DMS79 (cell line): ENCODE data around the gene ACTN4.

ENCODE experiments used
- DNase-seq: peaks from one replicate; lab custom pipeline; 2025; lab: John Stamatoyannopoulos, UW

Gene ACTN4

GRCh38 chr19:38723990-38724854 lies 76.8 kb downstream of the ACTN4 start:
- DNase-seq = no peak

DNA sequence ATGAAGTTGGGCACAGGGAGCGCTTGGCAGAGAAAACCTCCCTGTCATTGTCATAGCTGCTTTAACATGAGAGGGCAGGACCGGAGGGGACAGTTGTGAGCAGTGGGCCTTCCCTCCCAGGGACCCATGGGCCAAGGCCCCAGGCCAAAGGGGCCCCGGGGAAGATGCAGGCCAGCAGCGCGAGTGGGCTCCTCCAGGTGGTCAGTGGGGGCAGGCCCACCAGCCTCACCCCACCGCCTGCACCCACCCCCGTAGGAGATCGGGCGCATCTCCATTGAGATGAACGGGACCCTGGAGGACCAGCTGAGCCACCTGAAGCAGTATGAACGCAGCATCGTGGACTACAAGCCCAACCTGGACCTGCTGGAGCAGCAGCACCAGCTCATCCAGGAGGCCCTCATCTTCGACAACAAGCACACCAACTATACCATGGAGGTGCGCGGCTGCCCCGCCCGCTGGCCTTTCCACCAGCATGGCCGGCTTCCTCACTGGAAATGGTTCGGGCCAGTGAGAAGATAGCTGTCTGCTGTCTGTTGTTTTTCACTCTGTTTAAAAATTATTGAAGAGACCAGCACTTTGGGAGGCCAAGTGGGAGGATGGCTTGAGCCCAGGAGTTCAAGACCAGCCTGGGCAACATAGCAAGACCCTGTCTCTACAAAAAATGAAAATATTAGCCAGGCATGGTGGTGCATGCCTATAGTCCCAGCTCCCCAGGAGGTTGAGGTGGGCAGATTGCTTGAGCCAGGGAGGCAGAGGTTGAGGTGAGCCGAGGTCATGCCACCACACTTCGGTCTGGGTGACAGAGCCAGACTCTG lies 78.2 kb downstream of the ACTN4 start:
- no peak for DNase-seq

DNA sequence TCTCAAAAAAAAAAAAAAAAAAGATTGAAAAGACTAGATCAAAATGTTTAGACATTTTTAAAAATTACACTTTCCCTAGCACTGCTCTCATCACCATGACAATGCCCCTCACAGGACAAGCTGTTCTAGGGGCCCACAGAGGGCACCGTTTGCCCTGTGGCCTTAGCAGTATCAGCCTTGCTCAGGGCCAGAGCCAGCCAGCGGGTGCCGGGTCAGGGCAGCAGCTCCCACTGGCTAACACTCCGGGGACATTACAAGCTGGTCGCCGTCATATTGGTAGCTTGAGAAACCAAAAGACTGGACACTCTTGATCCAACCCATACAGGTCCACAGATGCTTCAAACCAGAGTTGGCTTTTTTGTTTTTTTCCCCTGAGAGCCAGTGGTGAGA lies 78.8 kb downstream of the ACTN4 start:
- no peak for DNase-seq

DNA sequence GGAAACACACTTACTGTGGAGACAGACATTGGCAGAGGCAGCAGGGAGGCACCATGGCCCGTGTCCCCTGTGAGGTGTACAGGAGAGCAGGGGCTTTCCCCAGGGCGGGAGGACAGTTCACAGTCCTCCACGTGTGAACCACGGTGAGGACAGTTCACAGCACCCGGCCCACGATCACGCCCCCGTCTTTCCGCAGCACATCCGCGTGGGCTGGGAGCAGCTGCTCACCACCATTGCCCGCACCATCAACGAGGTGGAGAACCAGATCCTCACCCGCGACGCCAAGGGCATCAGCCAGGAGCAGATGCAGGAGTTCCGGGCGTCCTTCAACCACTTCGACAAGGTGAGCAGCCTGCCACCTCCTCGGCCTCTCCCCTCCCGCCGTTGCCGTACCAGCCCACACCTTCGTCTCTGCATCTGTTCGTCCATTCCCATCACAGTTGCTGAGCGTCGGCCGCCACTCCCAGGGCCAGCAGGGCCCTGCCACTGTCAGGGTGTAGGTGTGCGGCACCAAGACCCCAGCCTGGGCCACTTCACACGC lies 79.4 kb downstream of the ACTN4 start:
- DNase-seq = no peak

- DNase-seq = no peak
Observed at GRCh38 chr19:38727306-38727867, 79.9 kb downstream of the ACTN4 start.

GRCh38 chr19:38727868-38728660 lies 80.6 kb downstream of the ACTN4 start:
- no peak for DNase-seq

- no peak for DNase-seq
Observed at GRCh38 chr19:38728752-38729541, 81.5 kb downstream of the ACTN4 start.

DNA sequence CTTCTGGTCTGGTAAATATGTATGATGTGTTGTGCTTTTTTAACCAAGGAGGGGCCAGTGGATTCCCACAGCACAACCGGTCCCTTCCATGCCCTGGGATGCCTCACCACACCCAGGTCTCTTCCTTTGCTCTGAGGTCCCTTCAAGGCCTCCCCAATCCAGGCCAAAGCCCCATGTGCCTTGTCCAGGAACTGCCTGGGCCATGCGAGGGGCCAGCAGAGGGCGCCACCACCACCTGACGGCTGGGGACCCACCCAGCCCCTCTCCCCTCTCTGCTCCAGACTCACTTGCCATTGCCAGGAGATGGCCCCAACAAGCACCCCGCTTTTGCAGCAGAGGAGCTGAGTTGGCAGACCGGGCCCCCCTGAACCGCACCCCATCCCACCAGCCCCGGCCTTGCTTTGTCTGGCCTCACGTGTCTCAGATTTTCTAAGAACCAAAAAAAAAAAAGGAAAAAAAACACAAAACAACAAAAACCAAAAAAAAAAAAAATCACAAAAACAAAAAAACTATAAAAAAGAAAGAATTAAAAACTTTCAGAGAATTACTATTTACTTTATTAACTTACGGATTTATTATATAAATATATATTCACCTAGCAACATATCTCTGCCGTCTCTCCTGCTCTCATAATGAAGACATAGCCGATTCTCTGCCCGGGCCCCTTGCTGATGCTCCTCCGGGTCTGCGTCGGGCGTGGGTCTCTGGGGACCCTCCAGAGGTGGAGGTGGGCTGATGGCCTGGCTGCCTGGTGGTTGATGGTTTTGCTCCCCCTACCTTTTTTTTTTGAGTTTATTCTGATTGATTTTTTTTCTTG lies 82.4 kb downstream of the ACTN4 start:
- peak; percentile 7 for DNase-seq

DNA sequence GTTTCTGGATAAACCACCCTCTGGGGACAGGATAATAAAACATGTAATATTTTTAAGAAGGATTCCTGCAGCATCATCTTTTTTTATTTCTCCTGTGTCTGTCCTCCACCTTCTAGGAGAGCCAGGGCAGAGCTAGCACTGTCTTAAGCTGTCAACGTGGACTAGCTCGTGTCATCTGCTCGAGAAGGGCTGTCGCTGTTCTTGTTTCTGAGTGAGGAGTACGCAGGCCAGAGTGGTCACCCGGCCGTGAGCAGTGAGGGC lies 83.0 kb downstream of the ACTN4 start:
- no peak for DNase-seq

DNA sequence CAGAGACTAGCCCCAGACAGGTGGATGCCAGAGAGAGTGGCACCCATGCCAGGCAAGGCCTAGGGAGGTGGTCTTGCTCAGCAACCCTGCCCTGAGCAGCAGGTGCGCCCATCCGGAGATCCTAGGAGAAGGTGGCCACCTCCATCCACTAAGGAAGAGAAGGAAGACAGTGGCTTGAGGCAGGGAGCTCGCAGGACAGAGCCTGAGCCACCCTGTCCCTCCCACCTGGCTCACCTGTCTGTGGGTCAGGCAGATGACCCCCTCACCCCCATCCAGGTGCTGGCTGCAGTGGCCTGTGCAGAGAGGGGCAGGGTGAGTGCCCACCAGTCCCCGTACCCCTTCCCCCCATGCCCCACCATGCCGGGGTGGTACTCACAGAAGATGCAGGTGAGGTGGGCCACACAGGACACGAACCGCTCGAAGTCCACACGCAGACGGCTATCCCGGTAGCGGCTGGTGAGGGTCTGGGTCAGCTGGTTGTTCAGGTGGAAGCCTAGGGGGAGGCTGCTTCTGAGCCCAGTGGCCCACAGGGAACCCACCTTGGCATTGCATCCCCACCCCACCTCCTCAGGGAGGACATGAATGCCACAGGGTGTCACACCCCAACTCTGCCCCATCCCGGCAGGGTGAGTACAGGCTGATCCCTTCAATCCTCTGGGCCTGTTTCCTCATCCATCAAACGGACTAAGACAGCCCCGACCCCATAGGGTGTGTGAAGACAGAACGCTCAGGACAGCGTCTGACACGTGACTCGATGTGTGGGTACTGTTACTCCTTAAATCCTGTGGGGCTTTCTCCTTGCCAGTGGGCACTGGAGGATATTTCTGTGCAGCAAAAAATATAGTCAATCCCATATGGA lies 83.5 kb downstream of the ACTN4 start:
- DNase-seq = no peak

- DNase-seq = peak; percentile 85
Observed at GRCh38 chr19:38731654-38732301, 84.3 kb downstream of the ACTN4 start.

DNA sequence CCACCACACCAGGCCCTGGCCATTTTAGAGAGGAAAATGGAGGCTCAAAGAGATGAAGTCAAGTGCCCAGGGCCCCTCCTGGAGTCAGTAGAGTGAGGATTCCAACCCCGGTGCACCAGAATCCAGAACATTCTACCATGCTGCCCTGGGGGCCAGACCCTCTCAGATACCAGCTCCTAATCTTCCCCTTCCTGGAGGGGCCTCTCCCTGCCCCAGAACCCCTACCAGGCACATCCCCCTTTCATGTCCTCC lies 85.7 kb downstream of the ACTN4 start:
- no peak for DNase-seq

- DNase-seq = no peak
Observed at GRCh38 chr19:38733493-38734175, 86.2 kb downstream of the ACTN4 start.

DNA sequence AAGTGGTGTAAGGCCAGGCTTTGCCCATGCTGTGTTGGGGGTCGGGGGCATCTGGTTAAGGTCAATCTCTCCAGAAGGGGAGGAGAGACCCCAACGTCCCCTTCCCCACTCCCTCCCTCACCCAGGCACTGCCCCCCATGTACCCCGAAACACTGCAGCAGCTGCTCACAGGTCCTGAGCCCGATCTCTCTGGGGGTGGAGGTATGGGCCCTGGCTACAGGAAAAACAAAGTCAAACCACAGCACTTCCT lies 86.7 kb downstream of the ACTN4 start:
- DNase-seq = no peak

DNA sequence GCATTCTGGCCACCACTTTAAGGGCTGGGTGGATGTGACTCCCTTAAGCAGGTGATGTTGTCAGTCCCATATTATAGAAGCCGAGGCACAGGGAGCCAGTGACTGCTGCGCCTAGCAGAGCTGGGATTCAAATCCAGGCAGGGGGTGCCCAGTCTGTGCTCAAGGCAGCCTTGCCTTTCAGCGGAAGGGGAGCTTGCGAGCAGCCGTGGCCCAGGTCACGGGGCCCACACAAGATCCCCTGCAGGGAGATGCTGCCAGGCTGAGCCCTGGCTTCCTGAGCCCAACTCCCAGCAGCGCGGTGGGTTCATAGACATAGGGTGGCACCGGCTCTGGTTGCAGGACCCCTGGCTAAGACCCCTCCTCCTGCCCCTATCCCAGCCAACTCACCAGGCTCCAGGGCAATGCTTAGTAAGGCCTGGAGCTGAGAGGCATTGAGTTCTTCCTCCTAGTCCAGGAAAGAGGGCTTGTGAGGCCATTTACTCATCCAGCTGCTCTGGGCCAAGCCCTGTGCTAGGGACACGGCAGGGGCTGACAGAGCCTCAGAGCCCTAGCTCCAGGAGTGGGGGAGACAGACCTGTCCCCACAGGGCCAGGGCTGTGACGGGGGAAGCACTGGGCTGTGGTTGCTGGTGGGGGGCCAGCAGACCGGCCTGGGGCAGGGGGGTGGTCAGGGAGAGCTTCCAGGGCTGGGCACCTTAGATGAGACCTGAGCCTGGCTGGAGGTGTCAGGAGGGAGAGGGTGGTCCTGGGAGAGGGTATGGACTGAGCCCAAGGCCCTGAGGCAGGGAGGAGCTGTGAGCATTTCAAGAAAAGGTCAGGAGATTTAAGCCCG lies 87.2 kb downstream of the ACTN4 start:
- no peak for DNase-seq

- no peak for DNase-seq
Observed at GRCh38 chr19:38735257-38735686, 87.8 kb downstream of the ACTN4 start.

DNA sequence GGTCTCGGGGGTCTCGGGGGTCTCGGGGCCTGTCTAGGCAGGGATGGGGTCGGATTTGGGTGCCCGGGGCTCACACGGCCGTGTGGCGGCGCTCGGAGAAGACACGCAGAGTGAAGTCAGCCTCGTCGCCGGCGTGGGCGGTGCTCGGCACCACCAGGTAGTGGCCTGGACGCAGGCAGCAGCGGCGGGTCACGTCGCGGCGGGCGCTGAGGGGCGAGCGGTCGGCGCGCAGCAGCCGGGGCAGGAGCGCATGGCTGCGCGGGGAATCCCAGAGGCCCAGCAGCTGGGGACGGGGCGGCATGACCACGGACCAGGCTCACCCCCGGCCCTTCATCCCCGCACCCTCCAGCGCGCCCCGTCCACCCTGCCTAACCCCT lies 88.6 kb downstream of the ACTN4 start:
- DNase-seq = no peak
